H1 (cell line): ENCODE measurements around the gene YIF1A. TPM values are rescaled to one million over a fixed set of nuclear protein-coding genes. Genes with fewer than 3 reads are reported as not detected.

Experiments used
- CHD2 ChIP-seq: IDR thresholded peaks from 2 replicates; pipeline ENCODE4 v1.6.1; 2012; ENCODE audit warnings: low read length, improper control_type of control experiment
- GTF2F1 ChIP-seq: IDR thresholded peaks from 2 replicates; pipeline ENCODE4 v1.6.1; 2012; ENCODE audit warnings: low read depth, low read length, improper control_type of control experiment, borderline replicate concordance
- JUN ChIP-seq: IDR thresholded peaks from 2 replicates; pipeline ENCODE4 v1.6.1; 2011; ENCODE audit warnings: low read depth, mild to moderate bottlenecking, improper control_type of control experiment, low read length
- PHF8 ChIP-seq: fragments of 200-600 bp; sonication (generic); conservative IDR thresholded peaks from 2 replicates; pipeline ENCODE4 v1.7.1; 2012; ENCODE audit warnings: low read depth, mild to moderate bottlenecking, inconsistent platforms, low read length, moderate library complexity
- POU5F1 ChIP-seq: IDR thresholded peaks from 2 replicates; pipeline ENCODE4 v1.6.1; 2011; ENCODE audit warnings: low read depth, mild to moderate bottlenecking, low read length, moderate library complexity
- RNF2 ChIP-seq: fragments of 200-900, 300-1000 bp; sonication (generic); IDR thresholded peaks from 2 replicates; pipeline ENCODE4 v1.7.1; 2016; ENCODE audit warnings: borderline replicate concordance, low read depth, mild to moderate bottlenecking, antibody characterized with exemption, low read length; ENCODE audit not compliant: poor library complexity, severe bottlenecking; ENCODE audit errors: missing control alignments
- polyA plus RNA-seq, 7 experiments: library from polyadenylated mRNA; depleted of rRNA in 3 of 7; stranded (reverse) in 5 of 7; unstranded in 2 of 7; fragments of >200 nt in 5 of 7; fragments of 200-250 nt in 2 of 7; gene quantifications; 1 replicate in 5 of 7; 2 replicates in 1 of 7; 4 replicates in 1 of 7; pipeline versions ENCODE4 v1.2.1 to v1.2.3, GENCODE V29; 2011 to 2013; ENCODE audit warnings: missing spikeins in 2 of 7, mixed read lengths in 2 of 7
- total RNA-seq: library from RNA; stranded (reverse); fragmentation: NEBNext Ultra II Directional; extraction: Animal tissue kit (Norgen Biotek cat#: 25700); gene quantifications from 2 replicates; pipeline ENCODE4 v1.2.1, GENCODE V29; 2021

YIF1A gene
- total and polyA plus RNA-seq, 2 of the 8 experiments (the other 6 are each of a cell fraction or from before 2014, with no cell fraction given): 70.1 to 178 TPM

DNA sequence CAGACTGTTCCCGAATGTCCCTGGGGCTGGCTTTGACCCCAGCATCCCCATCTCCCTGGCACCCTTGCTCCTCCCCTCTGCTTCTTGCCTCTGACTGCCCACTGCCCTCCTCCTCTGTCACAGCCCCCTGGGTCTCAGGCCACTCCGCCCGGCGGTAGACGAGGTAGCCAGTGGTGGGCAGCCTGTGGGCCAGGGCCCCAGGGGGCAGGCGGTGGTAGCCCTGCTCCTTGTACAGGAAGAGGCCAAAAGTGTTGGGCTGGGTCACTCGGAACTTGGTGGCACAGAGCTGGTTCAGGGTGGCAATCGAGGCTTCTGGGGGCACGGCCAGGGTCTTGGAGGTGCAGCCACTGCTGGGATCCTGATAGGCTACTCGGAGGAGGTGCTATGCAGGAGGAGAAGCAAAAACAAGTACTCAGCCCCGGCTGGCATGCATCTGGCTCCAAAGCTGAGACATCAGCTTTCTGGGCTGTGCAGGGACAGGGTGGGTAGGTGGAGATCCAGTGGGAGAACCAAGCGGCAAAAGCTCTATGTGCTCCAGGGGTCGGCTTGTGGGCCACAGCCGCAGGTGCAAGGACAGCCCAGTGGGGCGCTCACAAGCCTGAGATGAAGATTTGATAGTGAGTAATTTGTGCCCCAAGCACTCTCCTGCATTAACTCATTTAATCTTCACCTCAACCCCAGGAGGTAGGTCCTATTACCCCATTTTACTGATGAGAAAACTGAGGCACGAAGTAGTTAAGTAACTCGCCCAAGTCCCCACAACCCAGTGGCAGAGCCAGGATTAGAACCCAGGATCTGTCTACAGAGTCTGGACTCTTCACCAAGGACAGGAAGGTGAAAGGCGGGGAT lies 43.7 kb upstream of the YIF1A start (continued):
- TF ChIP-seq CHD2: no peak
- TF ChIP-seq JUN: no peak
- TF ChIP-seq RNF2: no peak
- no peak for TF ChIP-seq GTF2F1
- TF ChIP-seq PHF8: no peak
- TF ChIP-seq POU5F1: no peak
